BLaER1 treated with 17β-estradiol and CSF1 and Interleukin-3, amounts not matched to agents 10 nM and 100 nM (cell line): Measurements from ENCODE around the gene RNF133.
"Not testable (repeated sequence)": the region's sequence is repeated elsewhere in the genome, so short reads cannot be mapped to it uniquely, and the experiment has no call there.

ENCODE experiments used
- H3K27ac ChIP-seq, 11 experiments: shearing (Covaris generic); formaldehyde crosslinking; 2 replicates each; pipeline ENCODE4 v1.8.1; 2022
- H3K27me3 ChIP-seq, 11 experiments: shearing (Covaris generic); formaldehyde crosslinking; 2 replicates each; pipeline ENCODE4 v1.8.1; 2022
- H3K36me3 ChIP-seq, 11 experiments: shearing (Covaris generic); formaldehyde crosslinking; 2 replicates each; pipeline ENCODE4 v1.8.1; 2022
- H3K4me1 ChIP-seq, 10 experiments: shearing (Covaris generic); formaldehyde crosslinking; 2 replicates each; pipeline ENCODE4 v1.8.1; 2022
- H3K4me2 ChIP-seq, 11 experiments: shearing (Covaris generic); formaldehyde crosslinking; 2 replicates each; pipeline ENCODE4 v1.8.1; 2022
- H3K4me3 ChIP-seq, 10 experiments: shearing (Covaris generic); formaldehyde crosslinking; 2 replicates each; pipeline ENCODE4 v1.8.1; 2022
- H3K9ac ChIP-seq, 11 experiments: shearing (Covaris generic); formaldehyde crosslinking; 2 replicates each; pipeline ENCODE4 v1.8.1; 2022
- H3K9me3 ChIP-seq, 11 experiments: shearing (Covaris generic); formaldehyde crosslinking; replicated peaks in 1 of 11; 2 replicates each; pipeline ENCODE4 v1.8.1; 2022
- H4K20me1 ChIP-seq, 11 experiments: shearing (Covaris generic); formaldehyde crosslinking; 2 replicates each; pipeline ENCODE4 v1.8.1; 2022
- Cebpa-rat ChIP-seq, 11 experiments: shearing (Covaris generic); IDR thresholded peaks; 2 replicates each; pipeline ENCODE4 v1.8.1; 2022

Gene RNF133

GRCh38 chr7:122692769-122693309 lies 6.1 kb downstream of the RNF133 start:
- TF ChIP-seq Cebpa-rat (IDR thresholded peaks at IDR 0.05) = no peak
- Histone ChIP-seq H3K27me3 (no peaks in the 10 kb centered on the region), H4K20me1 (no peaks in the 10 kb centered on the region), H3K36me3 (no peaks in the 10 kb centered on the region), H3K27ac (no peak overlapping the region), H3K4me1 (no peaks in the 10 kb centered on the region), H3K4me2 (no peak overlapping the region), H3K4me3 (no peak overlapping the region), H3K9me3 (peaks cover 3 to 18% (median 12%) of the 10 kb centered on the region in 11 experiments; a peak in 16 of 22 replicates), H3K9ac (no peak overlapping the region)

- Histone ChIP-seq H3K27ac (no peak overlapping the region), H3K4me1 (no peaks in the 10 kb centered on the region), H3K9me3 (peaks cover 3 to 18% (median 12%) of the 10 kb centered on the region in 11 experiments; a peak in 16 of 22 replicates), H3K4me3 (no peak overlapping the region), H3K27me3 (no peaks in the 10 kb centered on the region), H3K9ac (no peak overlapping the region), H3K4me2 (no peak overlapping the region), H3K36me3 (no peaks in the 10 kb centered on the region), H4K20me1 (no peaks in the 10 kb centered on the region)
- TF ChIP-seq Cebpa-rat (IDR thresholded peaks at IDR 0.05) = no peak
Measured at GRCh38 chr7:122691569-122692235, 7.2 kb downstream of the RNF133 start.

GRCh38 chr7:122689346-122690109 lies 9.4 kb downstream of the RNF133 start:
- H3K4me1 ChIP-seq = no peaks in the 10 kb centered on the region
- no peak overlapping the region for H3K27ac ChIP-seq
- no peak overlapping the region for H3K4me3 ChIP-seq
- H3K36me3 ChIP-seq = no peaks in the 10 kb centered on the region
- no peaks in the 10 kb centered on the region for H3K27me3 ChIP-seq
- H4K20me1 ChIP-seq = no peaks in the 10 kb centered on the region
- no peak overlapping the region for H3K4me2 ChIP-seq
- H3K9ac ChIP-seq = no peak overlapping the region
- no peak for TF ChIP-seq Cebpa-rat (IDR thresholded peaks at IDR 0.05)
- H3K9me3 ChIP-seq = peaks cover 3 to 18% (median 12%) of the 10 kb centered on the region in 11 experiments; a peak in 16 of 22 replicates

DNA sequence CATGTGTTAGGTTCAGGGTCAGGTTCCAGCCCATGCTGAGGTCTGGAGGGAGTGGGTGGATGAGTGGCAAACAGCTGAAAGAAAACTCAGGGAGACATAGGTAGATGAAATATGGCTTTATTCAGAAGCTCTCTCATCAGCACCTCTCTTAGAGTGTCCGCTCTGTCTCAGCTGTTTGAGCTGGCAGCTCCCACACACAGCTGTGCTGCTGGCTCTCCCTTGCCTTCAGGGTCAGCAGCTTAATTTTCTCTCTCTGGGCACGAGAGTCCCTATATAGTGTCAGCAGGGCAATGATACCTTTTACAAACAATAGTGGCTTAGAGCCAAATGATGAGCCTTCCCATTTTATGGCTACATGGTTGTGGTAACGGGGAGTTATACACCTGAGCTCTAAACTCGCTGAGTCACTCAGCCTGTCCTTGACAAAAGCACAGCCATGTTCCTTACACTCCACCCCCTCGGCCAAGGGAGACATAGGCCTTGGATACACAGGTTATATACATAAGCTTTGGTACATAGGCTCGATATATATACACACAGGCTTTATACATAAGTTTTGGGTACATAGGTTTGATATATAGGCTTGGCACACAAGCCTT lies 10.4 kb downstream of the RNF133 start:
- Histone ChIP-seq H3K4me1 (no peaks in the 10 kb centered on the region), H3K36me3 (no peaks in the 10 kb centered on the region), H3K9ac (no peak overlapping the region), H4K20me1 (no peaks in the 10 kb centered on the region), H3K27ac (no peak overlapping the region), H3K4me2 (no peak overlapping the region), H3K4me3 (no peak overlapping the region), H3K9me3 (peaks cover 3 to 18% (median 12%) of the 10 kb centered on the region in 11 experiments; a peak in 16 of 22 replicates), H3K27me3 (no peaks in the 10 kb centered on the region)
- no peak for TF ChIP-seq Cebpa-rat (IDR thresholded peaks at IDR 0.05)

- no peak overlapping the region for H3K4me3 ChIP-seq
- TF ChIP-seq Cebpa-rat (IDR thresholded peaks at IDR 0.05) = no peak
Measured at GRCh38 chr7:122686360-122686878, 12.5 kb downstream of the RNF133 start.

GRCh38 chr7:122684504-122684903 lies 14.4 kb downstream of the RNF133 start:
- no peak overlapping the region for H3K27ac ChIP-seq
- H4K20me1 ChIP-seq = no peaks in the 10 kb centered on the region
- H3K27me3 ChIP-seq = no peaks in the 10 kb centered on the region
- H3K4me2 ChIP-seq = no peak overlapping the region
- H3K4me1 ChIP-seq = no peaks in the 10 kb centered on the region
- no peak overlapping the region for H3K4me3 ChIP-seq
- H3K9me3 ChIP-seq = peaks cover 0 to 2% (median 0%) of the 10 kb centered on the region in 11 experiments; a peak in 1 of 22 replicates
- H3K9ac ChIP-seq = no peak overlapping the region
- no peaks in the 10 kb centered on the region for H3K36me3 ChIP-seq
- no peak for TF ChIP-seq Cebpa-rat (IDR thresholded peaks at IDR 0.05)

More at GRCh38 chr7:122686360-122686878, 12.5 kb downstream of the RNF133 start:
- Histone ChIP-seq H3K4me1 (no peaks in the 10 kb centered on the region), H3K36me3 (no peaks in the 10 kb centered on the region), H3K4me2 (no peak overlapping the region), H3K9me3 (no peaks in the 10 kb centered on the region; a peak in 1 of 22 replicates), H3K27ac (no peak overlapping the region), H3K9ac (no peak overlapping the region), H4K20me1 (no peaks in the 10 kb centered on the region), H3K27me3 (no peaks in the 10 kb centered on the region)

DNA sequence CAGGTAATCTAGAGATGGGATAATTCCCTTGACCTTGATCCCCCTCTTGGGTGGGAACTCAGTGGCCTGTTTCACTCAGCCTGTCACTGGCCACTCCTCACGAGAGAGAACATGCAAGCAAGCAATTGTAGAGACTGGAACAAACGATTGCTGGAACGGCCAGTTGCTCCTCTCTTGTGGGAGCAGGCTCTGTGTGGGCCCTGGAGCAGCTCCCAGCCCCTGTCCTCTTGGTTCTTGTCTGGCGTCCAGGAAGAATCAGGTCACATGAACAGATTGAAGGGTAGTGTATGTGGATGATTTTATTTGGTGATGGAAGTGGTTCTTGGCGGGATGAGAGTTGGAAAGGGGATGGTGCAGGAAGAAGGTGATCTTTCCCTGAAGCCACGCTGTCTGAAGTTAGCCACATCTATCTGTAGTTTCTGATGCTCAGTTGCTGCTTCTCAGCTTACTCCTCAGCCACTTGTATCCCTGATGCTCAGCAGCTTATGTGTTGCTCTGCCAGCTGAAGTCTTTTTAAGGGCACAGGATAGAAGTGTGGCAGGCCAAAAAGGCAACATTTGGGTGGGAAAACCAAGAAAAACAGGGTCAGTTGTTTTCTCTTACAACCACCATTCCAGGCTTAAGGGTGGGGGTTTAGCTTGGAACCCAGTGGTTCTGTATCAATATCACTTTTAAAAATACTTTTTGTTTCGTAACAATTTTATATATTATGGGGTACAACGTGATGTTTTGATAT lies 15.9 kb downstream of the RNF133 start:
- H3K4me2 ChIP-seq = no peak overlapping the region

DNA sequence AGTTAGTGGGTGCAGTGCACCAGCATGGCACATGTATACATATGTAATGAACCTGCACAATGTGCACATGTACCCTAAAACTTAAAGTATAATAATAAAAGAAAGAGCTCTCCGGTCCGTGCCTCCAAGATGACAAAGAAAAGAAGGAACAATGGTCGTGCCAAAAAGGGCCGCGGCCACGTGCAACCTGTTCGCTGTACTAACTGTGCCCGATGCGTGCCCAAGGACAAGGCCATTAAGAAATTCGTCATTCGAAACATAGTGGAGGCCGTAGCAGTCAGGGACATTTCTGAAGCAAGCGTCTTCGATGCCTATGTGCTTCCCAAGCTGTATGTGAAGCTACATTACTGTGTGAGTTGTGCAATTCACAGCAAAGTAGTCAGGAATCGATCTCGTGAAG lies 17.7 kb downstream of the RNF133 start:
- not testable (repeated sequence) for H3K27ac ChIP-seq, H3K27me3 ChIP-seq, H3K4me1 ChIP-seq, H3K36me3 ChIP-seq, H3K9me3 ChIP-seq, H3K9ac ChIP-seq, H3K4me3 ChIP-seq, H4K20me1 ChIP-seq, H3K4me2 ChIP-seq

More for the DNA sequence above, 15.9 kb downstream of the RNF133 start:
- no peak for TF ChIP-seq Cebpa-rat (IDR thresholded peaks at IDR 0.05)
- no peaks in the 10 kb centered on the region for H3K4me1 ChIP-seq
- no peak overlapping the region for H3K4me3 ChIP-seq
- H3K36me3 ChIP-seq = no peaks in the 10 kb centered on the region
- H3K9me3 ChIP-seq = peaks cover 0 to 6% (median 0%) of the 10 kb centered on the region in 11 experiments; a peak in 1 of 22 replicates
- no peaks in the 10 kb centered on the region for H3K27me3 ChIP-seq
- H3K9ac ChIP-seq = no peak overlapping the region
- no peaks in the 10 kb centered on the region for H4K20me1 ChIP-seq
- no peak overlapping the region for H3K27ac ChIP-seq
